ENCODE measurements around the gene EHD2.

- no peak for TF ChIP-seq ZNF556 (CRISPR knock-in tag; IDR thresholded peaks at IDR 0.05; ENCODE audit: borderline replicate concordance)
- no peak for TF ChIP-seq GLMP (CRISPR knock-in tag; IDR thresholded peaks at IDR 0.05; ENCODE audit: borderline replicate concordance)
- TF ChIP-seq ESRRA (CRISPR knock-in tag; IDR thresholded peaks at IDR 0.05; ENCODE audit: low read depth): no peak
- TF ChIP-seq CTCF (CRISPR knock-in tag; IDR thresholded peaks at IDR 0.05): no peak
- TF ChIP-seq RNF219 (CRISPR knock-in tag; IDR thresholded peaks at IDR 0.05): no peak
- TF ChIP-seq ZNF121 (CRISPR knock-in tag; IDR thresholded peaks at IDR 0.05): peak; percentile 89
- TF ChIP-seq ZNF614 (CRISPR knock-in tag; IDR thresholded peaks at IDR 0.05; ENCODE audit: borderline replicate concordance): no peak
- no peak for TF ChIP-seq ZNF850 (CRISPR knock-in tag; conservative IDR thresholded peaks at IDR 0.05)
Observed at GRCh38 chr19:47762151-47762550, 48.9 kb downstream of the EHD2 start.

Data from HepG2 (cell line).